GM21825 (cell line): ENCODE measurements around the gene GABRR3.

Experiments
- ATAC-seq: cut with Tn5 transposase; IDR thresholded peaks from one replicate; pipeline ENCODE4 v1.9.1; 2021; ENCODE audit warnings: mild to moderate bottlenecking, moderate library complexity; ENCODE audit not compliant: unreplicated experiment

The GABRR3 gene

GRCh38 chr3:98035208-98035607, at the start of gene GABRR3:
GABRR3 (minus strand) TSS chr3:98035315; CDS start chr3:98034987, 328 bp downstream.
- no peak for ATAC-seq

- no peak for ATAC-seq
Measured at GRCh38 chr3:98073486-98073885, 38.4 kb upstream of the GABRR3 start.

GRCh38 chr3:98070840-98071239, 35.7 kb upstream of the GABRR3 start:
- no peak for ATAC-seq

GRCh38 chr3:98068824-98069223, 33.7 kb upstream of the GABRR3 start:
- no peak for ATAC-seq

GRCh38 chr3:98058244-98058960, 23.3 kb upstream of the GABRR3 start:
- ATAC-seq: no peak

GRCh38 chr3:98057631-98058030, 22.5 kb upstream of the GABRR3 start:
- no peak for ATAC-seq

- ATAC-seq: no peak
Measured at GRCh38 chr3:98056035-98056434, 20.9 kb upstream of the GABRR3 start.

GRCh38 chr3:98049271-98049670, 14.2 kb upstream of the GABRR3 start:
- ATAC-seq: no peak

GRCh38 chr3:98048586-98048985, 13.5 kb upstream of the GABRR3 start:
- ATAC-seq: no peak

- ATAC-seq: no peak
Measured at GRCh38 chr3:98041350-98041749, 6.2 kb upstream of the GABRR3 start.

- ATAC-seq: peak; percentile 91
Measured at GRCh38 chr3:98039322-98040024, 4.4 kb upstream of the GABRR3 start.

GRCh38 chr3:98038876-98039275, 3.8 kb upstream of the GABRR3 start:
- ATAC-seq: no peak

- no peak for ATAC-seq
Measured at GRCh38 chr3:98038286-98038685, 3.2 kb upstream of the GABRR3 start.

- no peak for ATAC-seq
Measured at GRCh38 chr3:98034486-98034885, 629 bp downstream of the GABRR3 start.

- no peak for ATAC-seq
Measured at GRCh38 chr3:98034036-98034435, 1.1 kb downstream of the GABRR3 start.

GRCh38 chr3:98032904-98033303, 2.2 kb downstream of the GABRR3 start:
- no peak for ATAC-seq

GRCh38 chr3:98032265-98032664, 2.9 kb downstream of the GABRR3 start:
- ATAC-seq: no peak

- ATAC-seq: no peak
Measured at GRCh38 chr3:98029083-98029482, 6.0 kb downstream of the GABRR3 start.

GRCh38 chr3:98027085-98027446, 8.0 kb downstream of the GABRR3 start:
- ATAC-seq: peak; percentile 46

- peak; percentile 67 for ATAC-seq
Measured at GRCh38 chr3:98026425-98027084, 8.6 kb downstream of the GABRR3 start.

- ATAC-seq: no peak
Measured at GRCh38 chr3:98025392-98025945, 9.6 kb downstream of the GABRR3 start.
